Neural cell (in vitro differentiated cells): ENCODE data around the gene FBL. TPM values are rescaled to one million over a fixed set of nuclear protein-coding genes. Genes with fewer than 3 reads are reported as not detected.

Source experiments
- H2AFZ ChIP-seq: fragments of 200-600, 300-800 bp; sonication (generic), shearing (Covaris generic); 2 replicates; pipeline ENCODE4 v1.6.0; 2014; ENCODE audit warnings: low read depth, mild to moderate bottlenecking, antibody characterized with exemption, low read length, moderate library complexity
- H3F3A ChIP-seq: fragments of 200-600 bp; shearing (Covaris generic); 2 replicates; pipeline ENCODE4 v1.6.1; 2016; ENCODE audit warnings: mild to moderate bottlenecking, moderate library complexity, mixed read lengths, antibody characterized with exemption, low read length; ENCODE audit not compliant: insufficient read depth, poor library complexity, severe bottlenecking
- H3K27ac ChIP-seq: fragments of 200-600, 300-800 bp; sonication (generic), shearing (Covaris generic); 2 replicates; pipeline ENCODE4 v1.5.1; 2014; ENCODE audit warnings: mild to moderate bottlenecking, low read length, moderate library complexity
- H3K27me3 ChIP-seq: fragments of 300-800, 200-600 bp; sonication (generic), shearing (Covaris generic); 2 replicates; pipeline ENCODE4 v1.6.0; 2014; ENCODE audit warnings: mild to moderate bottlenecking, low read depth, low read length, moderate library complexity; ENCODE audit not compliant: insufficient read depth
- H3K36me3 ChIP-seq: fragments of 300-800, 200-600 bp; sonication (generic), shearing (Covaris generic); 2 replicates; pipeline ENCODE4 v1.5.1; 2014; ENCODE audit warnings: mild to moderate bottlenecking, antibody characterized with exemption, low read length, moderate library complexity; ENCODE audit not compliant: insufficient read depth
- H3K4me2 ChIP-seq: fragments of 300-800, 200-600 bp; sonication (generic), shearing (Covaris generic); 2 replicates; pipeline ENCODE4 v1.6.0; 2014; ENCODE audit warnings: mild to moderate bottlenecking, low read length
- H3K4me3 ChIP-seq: fragments of 300-800, 200-600 bp; sonication (generic), shearing (Covaris generic); 2 replicates; pipeline ENCODE4 v1.5.1; 2014; ENCODE audit warnings: mild to moderate bottlenecking, low read length, moderate library complexity
- H3K79me2 ChIP-seq: fragments of 200-600 bp; shearing (Covaris generic); replicated peaks from 2 replicates; pipeline ENCODE4 v1.6.0; 2014; ENCODE audit warnings: mild to moderate bottlenecking, low read length, moderate library complexity; ENCODE audit not compliant: insufficient read depth
- H3K9ac ChIP-seq: fragments of 300-800, 200-600 bp; sonication (generic), shearing (Covaris generic); 2 replicates; pipeline ENCODE4 v1.6.1; 2016; ENCODE audit warnings: mild to moderate bottlenecking, low read length, mixed read lengths
- H3K9me2 ChIP-seq: fragments of 200-600 bp; shearing (Covaris generic); 2 replicates; pipeline ENCODE4 v1.6.1; 2016; ENCODE audit warnings: mild to moderate bottlenecking, low read length, mixed read lengths; ENCODE audit not compliant: insufficient read depth
- H3K9me3 ChIP-seq: fragments of 200-600, 300-800 bp; sonication (generic), shearing (Covaris generic); 2 replicates; pipeline ENCODE4 v1.6.1; 2016; ENCODE audit warnings: mild to moderate bottlenecking, mixed run types, low read length, moderate library complexity, mixed read lengths
- H4K20me1 ChIP-seq: fragments of 200-600 bp; shearing (Covaris generic); 2 replicates; pipeline ENCODE4 v1.6.1; 2016; ENCODE audit warnings: mild to moderate bottlenecking, mixed run types; ENCODE audit not compliant: insufficient read depth
- CTCF ChIP-seq: fragments of 450-650 bp; IDR thresholded peaks from 2 replicates; pipeline ENCODE4 v1.5.1; 2014; ENCODE audit warnings: antibody characterized with exemption, mild to moderate bottlenecking, moderate library complexity; ENCODE audit not compliant: poor library complexity, severe bottlenecking
- EP300 ChIP-seq: fragments of 450-650 bp; conservative IDR thresholded peaks from 2 replicates; pipeline ENCODE4 v1.6.1; 2014; ENCODE audit warnings: antibody characterized with exemption, mild to moderate bottlenecking, moderate library complexity; ENCODE audit not compliant: poor library complexity, severe bottlenecking
- EZH2 ChIP-seq: fragments of 200-600, 300-800 bp; shearing (Covaris generic), sonication (generic); IDR thresholded peaks from 2 replicates; pipeline ENCODE4 v1.6.1; 2014; ENCODE audit warnings: antibody characterized with exemption, low read length, borderline replicate concordance, mild to moderate bottlenecking; ENCODE audit not compliant: insufficient read depth, poor library complexity, severe bottlenecking
- MXI1 ChIP-seq: fragments of 450-650 bp; conservative IDR thresholded peaks from 2 replicates; pipeline ENCODE4 v1.6.1; 2014; ENCODE audit warnings: antibody characterized with exemption, mild to moderate bottlenecking; ENCODE audit not compliant: poor library complexity, severe bottlenecking
- POLR2AphosphoS5 ChIP-seq: IDR thresholded peaks from 2 replicates; pipeline ENCODE4 v1.6.1; 2012
- RAD21 ChIP-seq: fragments of 450-650 bp; conservative IDR thresholded peaks from 2 replicates; pipeline ENCODE4 v1.6.1; 2014; ENCODE audit warnings: antibody characterized with exemption, mild to moderate bottlenecking, moderate library complexity
- REST ChIP-seq: IDR thresholded peaks from 2 replicates; pipeline ENCODE4 v1.6.1; 2012; ENCODE audit warnings: borderline replicate concordance
- SMC3 ChIP-seq: fragments of 450-650 bp; conservative IDR thresholded peaks from 2 replicates; pipeline ENCODE4 v1.6.1; 2014; ENCODE audit warnings: antibody characterized with exemption, mild to moderate bottlenecking, moderate library complexity; ENCODE audit not compliant: poor library complexity
- TAF1 ChIP-seq: IDR thresholded peaks from 2 replicates; pipeline ENCODE4 v1.6.1; 2012; ENCODE audit warnings: low read depth
- polyA plus RNA-seq: library from polyadenylated mRNA; depleted of rRNA; stranded (reverse); fragments of >200 nt; gene quantifications from 2 replicates; pipeline ENCODE4 v1.2.3, GENCODE V29; 2014

Gene FBL
- polyA plus RNA-seq, 1 donor from 2014 or later, result 84.7 TPM

GRCh38 chr19:39792999-39793546 is 53.1 kb downstream of the FBL start:
- Histone ChIP-seq H3K79me2 (no peaks in the 10 kb centered on the region), H3K36me3 (no peaks in the 10 kb centered on the region), H3K4me2 (no peak overlapping the region), H3K9me3 (peaks cover 4% of the 10 kb centered on the region), H3F3A (no peaks in the 10 kb centered on the region), H3K4me3 (peak overlapping the region; percentile 63), H3K27ac (no peak overlapping the region), H4K20me1 (no peaks in the 10 kb centered on the region), H2AFZ (no peak overlapping the region), H3K9ac (no peak overlapping the region), H3K27me3 (no peaks in the 10 kb centered on the region), H3K9me2 (no peaks in the 10 kb centered on the region)
- TF ChIP-seq TAF1 (no peak), EZH2 (no peak), MXI1 (peak; percentile 49), CTCF (peak; percentile 85), REST (no peak), SMC3 (peak; percentile 78), POLR2AphosphoS5 (no peak), RAD21 (peak; percentile 76), EP300 (no peak)

DNA sequence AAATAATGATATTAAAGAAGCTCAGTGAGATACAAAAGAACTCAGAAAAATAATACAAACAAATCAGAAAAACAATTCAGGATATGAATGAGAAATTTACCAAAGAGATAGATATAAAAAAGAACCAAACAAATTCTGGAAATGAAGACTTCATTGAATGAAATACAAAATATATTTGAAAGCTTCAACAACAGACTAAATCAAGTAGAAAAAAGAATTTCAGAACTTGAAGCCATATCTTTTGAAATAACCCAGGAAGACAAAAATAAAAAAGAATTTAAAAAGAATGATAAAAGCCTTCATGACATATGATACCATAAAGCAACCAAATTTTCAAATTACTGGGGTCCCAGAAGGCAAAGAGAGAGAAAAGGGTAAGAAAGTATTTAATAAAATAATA is 57.9 kb downstream of the FBL start:
- no peaks in the 10 kb centered on the region for H3K27me3 ChIP-seq
- H3K9ac ChIP-seq, result no peak overlapping the region
- H3K36me3 ChIP-seq, result no peaks in the 10 kb centered on the region
- H3K4me3 ChIP-seq, result no peak overlapping the region
- H4K20me1 ChIP-seq, result no peaks in the 10 kb centered on the region
- no peak overlapping the region for H3K27ac ChIP-seq
- H3K4me2 ChIP-seq, result no peak overlapping the region
- no peaks in the 10 kb centered on the region for H3K9me2 ChIP-seq
- no peak for TF ChIP-seq SMC3
- TF ChIP-seq POLR2AphosphoS5, result no peak
- TF ChIP-seq RAD21, result no peak
- TF ChIP-seq MXI1, result no peak
- TF ChIP-seq TAF1, result no peak
- TF ChIP-seq CTCF, result no peak
- TF ChIP-seq EP300, result no peak
- TF ChIP-seq REST, result no peak
- TF ChIP-seq EZH2, result no peak
- H3K79me2 ChIP-seq, result no peaks in the 10 kb centered on the region
- H2AFZ ChIP-seq, result no peak overlapping the region
- no peaks in the 10 kb centered on the region for H3F3A ChIP-seq
- peaks cover 4% of the 10 kb centered on the region for H3K9me3 ChIP-seq
